Testis (tissue), 2 donors: Measurements from ENCODE around the gene GSK3A.

Experiments used
- CTCF ChIP-seq, 3 experiments: fragments of 450-650 bp in 2 of 3; fragments of 200-600 bp in 1 of 3; sonication (generic) in 1 of 3; IDR thresholded peaks; one replicate each; pipeline ENCODE4 v1.5.1; 2016 to 2019; ENCODE audit warnings: antibody characterized with exemption in 3 of 3, mild to moderate bottlenecking in 2 of 3, moderate library complexity in 1 of 3
- POLR2A ChIP-seq: fragments of 450-650 bp; IDR thresholded peaks from one replicate; pipeline ENCODE4 v1.6.1; 2017; ENCODE audit warnings: antibody characterized with exemption, mild to moderate bottlenecking, moderate library complexity

GRCh38 chr19:42254089-42254849, 11.9 kb upstream of the GSK3A start:
- no peak for TF ChIP-seq CTCF (IDR thresholded peaks at IDR 0.05)
- no peak for TF ChIP-seq POLR2A
